Ureter (tissue), 1 donor: Measurements from ENCODE around the gene QRICH2. TPM values are rescaled to one million over a fixed set of nuclear protein-coding genes. Genes with fewer than 3 reads are reported as not detected.
A peak's percentile ranks its signal among the peaks of the same experiment; 100 is the strongest.
"Not testable (repeated sequence)": the region's sequence is repeated elsewhere in the genome, so short reads cannot be mapped to it uniquely, and the experiment has no call there.

Experiments
- DNase-seq: peaks from one replicate; pipeline ENCODE4 v3.0.0-alpha.2; 2020; ENCODE audit warnings: low spot score
- total RNA-seq: library from RNA; stranded (reverse); gene quantifications from one replicate; pipeline ENCODE4 v1.2.4, GENCODE V29; 2023
- donor health status: DM: yes; HTN: yes; CAD: no.

Gene QRICH2
- total RNA-seq, 1 donor from 2014 or later = 1.9 TPM

DNA sequence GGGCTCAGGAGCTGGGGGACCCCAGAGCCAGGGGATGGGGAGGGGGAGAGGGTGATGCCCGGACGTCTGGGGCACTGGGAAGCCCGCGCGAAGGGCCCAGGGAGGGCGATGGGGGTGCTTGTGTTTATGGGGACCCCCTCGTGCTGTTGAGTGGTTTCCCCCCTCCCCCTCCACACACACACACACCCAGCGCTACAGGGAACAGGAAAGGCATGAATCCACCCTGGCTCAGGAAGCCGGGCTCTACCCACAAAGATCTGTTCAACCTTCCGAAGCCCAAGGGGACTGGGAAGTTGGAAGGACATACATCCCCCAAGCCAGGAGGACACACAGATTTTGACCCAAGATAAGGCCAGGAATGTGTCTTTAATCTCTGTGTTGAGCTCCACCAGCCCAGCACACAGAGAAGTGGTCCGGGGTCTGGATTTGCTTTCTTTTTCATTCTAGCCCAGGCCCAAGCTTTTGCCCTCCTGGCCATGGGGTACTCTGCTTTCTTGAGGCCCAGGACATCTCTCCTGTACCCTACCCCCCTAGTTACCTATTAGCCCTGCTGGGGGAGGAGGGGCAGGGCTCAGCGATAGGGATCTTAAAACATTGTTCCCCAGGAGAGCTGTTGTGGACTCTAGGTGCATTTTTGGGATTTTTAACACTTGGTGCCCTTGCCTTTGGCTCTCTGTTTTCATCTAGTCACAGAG, 41.7 kb downstream of the QRICH2 start:
- DNase-seq = peak; percentile 68

DNA sequence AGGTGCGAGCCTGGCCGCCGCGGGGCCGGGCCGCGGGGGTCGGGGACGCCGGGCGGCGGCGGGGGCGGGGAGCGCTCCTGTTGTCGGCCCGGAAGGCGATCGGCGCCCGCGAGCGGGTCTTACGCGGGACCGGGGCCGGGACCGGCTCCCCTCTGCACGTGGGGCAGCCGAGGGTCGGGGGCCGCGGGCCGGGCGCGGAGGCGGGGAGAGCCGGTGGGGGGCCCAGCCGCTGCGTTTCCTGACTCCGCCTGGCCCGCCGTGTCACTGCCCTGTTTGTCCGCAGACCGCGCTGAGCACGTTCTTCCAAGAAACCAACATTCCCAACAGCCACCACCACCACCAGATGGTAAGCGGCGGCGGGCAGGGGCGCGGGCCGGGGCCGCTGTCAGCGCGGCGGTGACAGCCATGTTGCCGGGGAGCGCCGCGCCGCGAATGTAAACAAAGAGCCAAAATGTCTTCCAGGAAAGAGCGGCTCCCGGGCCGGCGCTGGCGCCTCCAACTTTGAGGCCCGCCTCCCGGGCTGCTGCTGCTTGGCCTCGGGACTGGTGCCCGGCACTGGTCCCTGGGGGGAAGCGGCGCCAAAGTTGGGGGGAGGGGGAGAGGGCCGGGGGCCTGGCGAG, 42.3 kb downstream of the QRICH2 start:
- DNase-seq = peak; percentile 74

DNA sequence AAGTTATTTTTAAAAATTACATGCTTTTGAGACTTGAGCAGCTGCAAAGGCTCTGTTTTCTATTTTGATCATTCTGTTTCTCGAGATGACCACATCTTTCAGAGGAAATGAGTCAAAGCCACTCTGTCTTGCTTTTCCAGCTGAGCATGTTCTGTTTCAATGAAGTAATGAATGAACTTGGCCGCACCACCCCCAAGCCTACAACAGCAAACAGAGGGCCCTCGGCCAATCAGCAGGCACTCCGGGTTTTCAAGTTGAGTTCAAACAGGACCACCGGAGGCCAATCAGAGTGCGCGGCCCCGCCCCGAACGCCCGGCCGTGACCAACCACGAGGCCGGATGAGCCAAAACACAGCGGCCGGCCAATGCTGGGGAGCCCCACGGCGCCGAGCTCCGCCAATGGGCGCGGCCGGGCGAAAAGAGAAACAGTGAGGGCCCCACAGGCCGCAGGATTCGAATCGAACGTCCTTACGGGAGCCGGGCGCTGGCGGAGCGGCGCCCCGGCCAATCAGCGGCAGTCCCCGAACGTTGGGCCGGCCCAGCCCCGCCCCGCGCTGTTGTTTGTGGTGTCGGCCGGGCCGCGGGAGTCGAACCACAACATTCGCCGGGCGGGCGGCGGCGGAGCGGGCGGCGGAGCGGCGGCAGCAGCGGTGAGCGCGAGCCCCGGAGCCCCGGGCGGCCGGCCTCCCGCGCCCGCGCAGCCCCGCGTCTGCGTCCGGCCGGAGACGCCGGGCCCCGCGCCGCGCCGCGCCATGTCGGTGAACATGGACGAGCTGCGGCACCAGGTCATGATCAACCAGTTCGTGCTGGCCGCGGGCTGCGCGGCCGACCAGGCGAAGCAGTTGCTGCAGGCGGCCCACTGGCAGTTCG, 43.1 kb downstream of the QRICH2 start, which contains the start of gene UBALD2:
UBALD2 (plus strand) TSS at position 594 of the 869 bp plus-strand sequence; CDS start at position 752, 158 bp downstream.
- peak; percentile 99 for DNase-seq

DNA sequence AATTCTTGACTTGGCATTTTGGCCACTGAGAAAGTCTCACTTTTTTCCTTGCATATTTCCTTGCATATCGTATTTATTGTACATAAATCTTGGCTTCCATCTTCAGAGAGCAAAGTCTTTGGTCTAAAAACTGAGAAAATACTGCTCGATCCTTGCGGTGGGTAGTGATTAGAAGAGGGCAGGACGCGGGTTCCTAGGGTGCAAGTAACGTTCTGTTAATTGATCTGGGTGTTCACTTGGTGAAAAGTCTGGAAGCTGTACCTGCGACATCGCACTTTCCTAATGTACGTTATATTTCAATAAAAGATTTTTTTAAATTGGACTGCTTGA, 43.7 kb downstream of the QRICH2 start:
- no peak for DNase-seq

- DNase-seq = peak; percentile 34
Measured at GRCh38 chr17:76263896-76264295, 44.2 kb downstream of the QRICH2 start.

DNA sequence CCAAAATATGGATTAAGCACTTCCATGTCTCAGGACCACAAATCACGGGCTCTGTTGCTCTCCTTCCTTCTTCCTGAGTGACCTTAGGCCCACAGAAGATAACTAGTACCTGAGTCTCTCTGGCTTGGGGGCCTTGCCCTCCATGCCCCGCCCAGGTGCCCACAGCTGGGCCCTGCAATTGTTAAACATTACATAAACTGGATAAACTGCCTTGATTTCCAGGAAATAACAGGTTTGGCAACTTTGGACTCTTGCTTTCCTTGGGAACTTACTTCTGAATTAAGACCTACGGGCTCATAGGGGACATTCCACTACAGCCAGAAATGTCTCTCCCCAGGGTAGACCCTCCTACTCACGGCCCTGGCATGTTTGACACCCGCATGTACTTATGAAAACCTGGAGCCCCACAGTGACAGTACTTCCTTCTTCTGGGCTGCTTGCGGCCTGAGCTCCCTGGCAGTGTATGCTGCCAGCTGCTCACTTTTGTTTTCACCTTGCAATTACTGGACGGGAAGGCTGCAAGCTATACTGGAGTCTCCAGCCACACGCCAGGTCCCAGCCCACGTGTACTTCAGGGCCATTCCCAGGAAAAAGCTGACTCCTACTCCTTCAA, 45.2 kb downstream of the QRICH2 start:
- DNase-seq = peak; percentile 65

DNA sequence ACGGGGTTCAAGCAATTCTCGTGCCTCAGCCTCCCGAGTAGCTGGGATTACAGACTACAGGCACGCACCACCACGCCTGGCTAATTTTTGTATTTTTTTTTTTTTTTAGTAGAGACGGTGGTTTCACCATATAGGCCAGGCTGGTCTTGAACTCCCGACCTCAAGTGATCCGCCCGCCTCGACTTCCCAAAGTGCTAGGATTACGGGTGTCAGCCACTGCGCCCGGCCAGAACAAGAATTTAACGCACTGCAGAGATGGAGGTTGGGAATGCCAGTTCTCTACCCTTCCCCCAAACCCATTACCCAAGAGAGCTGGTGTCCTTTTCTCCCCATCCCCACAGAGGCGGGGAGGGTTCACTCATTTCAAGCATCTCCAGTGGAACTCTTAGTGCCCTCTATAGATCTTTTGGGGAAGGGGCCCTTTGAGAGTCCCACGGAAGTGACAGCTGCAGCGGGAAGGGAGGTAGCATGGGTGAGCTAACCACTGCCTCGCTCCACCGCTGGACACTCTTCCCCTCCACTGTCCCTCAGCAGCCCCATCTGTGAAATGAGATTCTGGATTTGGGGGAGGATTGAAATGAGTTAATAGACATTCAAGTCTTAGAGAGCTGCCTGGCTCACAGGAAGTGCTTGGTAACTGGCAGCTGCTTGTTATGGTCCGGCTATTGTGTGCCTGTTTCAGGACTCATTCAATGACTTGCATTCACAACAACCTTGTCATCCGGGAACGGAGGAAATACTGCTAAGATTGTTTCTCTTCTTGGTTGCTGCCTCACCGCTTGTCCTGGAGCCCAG, 46.5 kb downstream of the QRICH2 start:
- DNase-seq = no peak

DNA sequence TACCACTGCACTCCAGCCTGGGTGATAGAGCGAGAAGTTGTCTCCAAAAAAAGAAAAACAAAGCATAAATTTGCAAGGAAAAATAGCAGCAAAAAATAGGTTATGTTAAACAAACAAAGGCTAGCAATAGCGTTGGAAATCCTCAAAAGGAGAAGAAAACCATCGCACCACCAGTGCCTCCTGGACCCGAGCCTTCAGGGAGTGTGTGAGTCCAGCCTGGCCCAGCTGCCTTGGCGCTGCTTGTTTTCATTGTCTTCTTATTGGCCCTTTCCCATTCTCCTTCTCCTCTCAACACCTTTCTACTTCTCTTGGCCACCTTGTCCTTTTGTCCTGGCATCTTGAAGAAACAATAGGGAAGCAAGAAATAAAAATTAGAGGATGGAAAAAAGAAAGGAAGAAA, 47.4 kb downstream of the QRICH2 start:
- DNase-seq = no peak

- no peak for DNase-seq
Measured at GRCh38 chr17:76260220-76260619, 47.9 kb downstream of the QRICH2 start.

DNA sequence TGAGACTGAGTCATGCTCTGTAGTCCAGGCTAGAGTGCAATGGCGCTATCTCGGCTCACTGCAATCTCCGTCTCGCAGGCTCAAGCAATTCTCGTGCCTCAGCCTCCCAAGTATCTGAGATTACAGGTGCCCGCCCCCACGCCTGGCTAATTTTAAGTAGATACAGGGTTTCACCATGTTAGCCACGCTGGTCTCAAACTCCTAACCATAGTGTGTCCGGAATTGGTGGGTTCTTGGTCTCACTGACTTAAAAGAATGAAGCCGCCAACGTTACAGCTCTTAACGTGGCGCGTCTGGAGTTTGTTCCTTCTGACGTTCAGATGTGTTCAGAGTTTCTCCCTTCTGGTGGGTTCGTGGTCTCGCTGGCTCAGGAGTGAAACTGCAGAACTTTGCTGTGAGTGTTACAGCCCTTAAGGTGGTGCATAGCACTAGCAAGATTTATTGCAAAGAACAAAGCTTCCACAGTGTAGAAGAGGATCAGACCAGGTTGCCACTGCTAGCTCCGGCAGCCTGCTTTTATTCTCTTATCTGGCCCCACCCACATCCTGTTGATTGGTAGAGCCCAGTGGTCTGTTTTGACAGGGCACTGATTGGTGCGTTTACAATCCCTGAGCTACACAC, 51.5 kb downstream of the QRICH2 start:
- not testable (repeated sequence) for DNase-seq

- peak; percentile 14 for DNase-seq
Measured at GRCh38 chr17:76255801-76256429, 52.2 kb downstream of the QRICH2 start.

DNA sequence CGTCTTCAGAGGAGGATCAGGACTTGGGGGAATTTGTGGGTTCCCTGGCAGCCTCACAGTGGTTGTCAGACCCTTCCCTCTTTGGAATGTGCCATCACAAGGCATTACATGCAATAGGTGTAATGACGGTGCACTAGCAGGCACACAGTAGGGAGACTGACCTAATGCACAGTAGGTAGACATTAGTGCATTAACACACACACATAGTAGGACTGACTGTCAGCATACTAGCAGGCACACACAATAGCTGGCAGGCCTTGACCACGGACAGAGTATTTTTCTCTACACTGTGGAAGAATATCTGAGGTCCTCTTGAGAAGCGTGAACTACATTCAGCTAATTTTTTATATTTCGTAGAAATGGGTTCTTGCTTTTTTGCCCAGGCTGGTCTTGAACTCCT, 53.8 kb downstream of the QRICH2 start:
- peak; percentile 5 for DNase-seq

DNA sequence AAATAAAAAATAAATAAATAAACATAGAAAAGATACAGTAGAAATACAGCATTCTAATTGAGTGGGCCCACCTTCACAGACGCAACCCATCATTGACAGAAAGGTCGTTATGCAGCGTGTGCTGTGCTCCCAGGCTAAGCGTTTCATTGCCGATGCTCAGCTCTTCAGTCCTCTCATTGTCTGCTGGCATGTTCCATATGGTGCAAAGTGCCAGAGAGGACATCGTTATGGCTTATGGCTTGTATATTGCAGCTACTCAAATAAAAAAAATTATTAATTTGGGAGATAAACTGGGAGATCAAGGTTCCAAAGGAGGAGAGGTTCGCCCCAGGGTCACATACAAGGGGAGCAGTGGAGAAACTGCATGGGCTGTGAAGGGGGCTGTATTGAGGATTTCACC, 54.2 kb downstream of the QRICH2 start:
- DNase-seq = peak; percentile 6

DNA sequence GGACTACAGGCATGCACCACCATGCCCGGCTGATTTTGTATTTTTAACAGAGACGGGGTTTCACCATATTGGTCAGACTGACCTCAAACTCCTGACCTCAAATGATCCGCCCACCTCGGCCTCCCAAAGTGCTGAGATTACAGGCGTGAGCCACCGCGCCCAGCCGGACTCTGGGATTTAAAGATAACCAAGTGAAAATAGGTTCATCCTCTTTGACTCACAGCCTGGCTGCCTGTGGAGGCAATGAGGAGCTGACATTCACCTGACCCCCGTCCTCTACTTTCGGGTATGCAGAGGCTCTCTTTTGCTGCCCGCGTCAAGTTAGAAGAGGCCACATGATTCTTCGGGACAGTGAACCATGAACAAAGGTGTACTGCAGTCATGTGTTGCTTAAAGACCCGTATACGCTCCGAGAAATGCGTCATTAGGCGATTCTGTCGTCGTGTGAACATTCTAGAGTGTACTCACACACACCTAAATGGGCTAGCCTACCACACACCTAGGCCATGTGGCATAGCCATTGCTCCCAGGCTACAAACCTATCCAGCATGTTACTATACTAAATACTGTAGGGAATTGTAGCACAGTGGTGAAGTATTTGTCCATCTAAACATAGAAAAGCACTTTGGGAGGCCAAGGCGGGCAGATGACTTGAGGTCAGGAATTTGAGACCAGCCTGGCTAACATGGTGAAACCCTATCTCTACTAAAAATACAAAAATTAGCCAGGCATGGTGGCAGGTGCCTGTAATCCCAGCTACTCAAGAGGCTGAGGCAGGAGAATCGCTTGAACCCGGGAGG, 54.9 kb downstream of the QRICH2 start:
- DNase-seq = peak; percentile 36

GRCh38 chr17:76252040-76252954, 55.8 kb downstream of the QRICH2 start:
- DNase-seq = no peak

- peak; percentile 41 for DNase-seq
Measured at GRCh38 chr17:76251478-76252039, 56.5 kb downstream of the QRICH2 start.

DNA sequence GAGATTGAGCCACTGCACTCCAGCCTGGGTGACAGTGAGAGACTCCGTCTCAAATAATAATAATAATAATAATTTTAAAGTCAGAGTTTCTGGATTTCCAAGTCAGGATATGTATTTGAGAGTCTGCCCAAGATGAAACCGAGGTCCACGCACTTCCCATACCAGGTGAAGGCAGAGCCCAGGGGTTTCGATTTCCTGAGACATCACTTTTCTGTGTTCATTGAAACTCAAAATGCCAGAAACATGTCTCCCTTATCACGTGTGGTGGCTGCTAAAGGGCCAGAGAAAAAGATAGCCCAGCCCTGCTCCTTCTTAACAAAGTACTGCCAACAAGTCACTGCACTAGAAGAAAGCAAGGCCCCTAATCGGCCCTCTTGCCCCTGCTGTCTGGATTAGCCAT, 57.9 kb downstream of the QRICH2 start:
- DNase-seq = peak; percentile 31
